Vagina (tissue), 2 donors: ENCODE results near the gene METTL1.

Experiments
- CTCF ChIP-seq, 3 experiments: fragments of 450-650 bp in 2 of 3; fragments of 200-600 bp in 1 of 3; sonication (generic) in 1 of 3; IDR thresholded peaks; one replicate each; pipeline ENCODE4 v1.5.1; 2017 to 2019; ENCODE audit warnings: antibody characterized with exemption in 3 of 3, mild to moderate bottlenecking in 2 of 3, moderate library complexity in 2 of 3
- POLR2AphosphoS5 ChIP-seq, 2 donors: sonication (generic); formaldehyde crosslinking; IDR thresholded peaks; one replicate each; pipeline ENCODE4 v1.9.0; 2017; ENCODE audit warnings: antibody characterized with exemption in 2 of 2, mild to moderate bottlenecking in 2 of 2, low read depth in 1 of 2; ENCODE audit not compliant: insufficient read depth in 1 of 2

GRCh38 chr12:57782608-57783465, 10.9 kb upstream of the METTL1 start, which contains the start of gene TSFM:
- TF ChIP-seq CTCF (IDR thresholded peaks at IDR 0.05) (peak; percentile 93 to 97 (median 96)), POLR2AphosphoS5 (IDR thresholded peaks at IDR 0.05; ENCODE audit: insufficient read depth in 1 of 2, low read depth in 1 of 2) (peak; percentile 89 to 98)
